Upper lobe of right lung (tissue), 1 donor: ENCODE measurements around the gene SEMA3B. TPM values are rescaled to one million over a fixed set of nuclear protein-coding genes. Genes with fewer than 3 reads are reported as not detected.
"Not testable (repeated sequence)": the region's sequence is repeated elsewhere in the genome, so short reads cannot be mapped to it uniquely, and the experiment has no call there.

Experiments
- ATAC-seq: fragments of 200-7000 bp; cut with Tn5 transposase; one replicate; pipeline ENCODE4 v1.9.1; 2020; ENCODE audit warnings: mild to moderate bottlenecking, moderate library complexity
- DNase-seq: peaks from one replicate; pipeline ENCODE4 v3.0.0-alpha.2; 2020
- H3K27ac ChIP-seq: fragments of 200-600 bp; one replicate; pipeline ENCODE4 v1.8.0; 2022
- H3K27me3 ChIP-seq: fragments of 200-600 bp; one replicate; pipeline ENCODE4 v1.8.0; 2022; ENCODE audit warnings: mild to moderate bottlenecking
- H3K36me3 ChIP-seq: fragments of 200-600 bp; one replicate; pipeline ENCODE4 v1.8.0; 2022
- H3K4me1 ChIP-seq: fragments of 200-600 bp; one replicate; pipeline ENCODE4 v1.8.0; 2022
- H3K4me3 ChIP-seq: fragments of 200-600 bp; one replicate; pipeline ENCODE4 v1.8.0; 2022; ENCODE audit warnings: mild to moderate bottlenecking
- H3K9me3 ChIP-seq: fragments of 200-600 bp; one replicate; pipeline ENCODE4 v1.8.0; 2022
- CTCF ChIP-seq: fragments of 200-600 bp; IDR thresholded peaks from one replicate; pipeline ENCODE4 v1.8.0; 2022; ENCODE audit warnings: antibody characterized with exemption
- intact Hi-C: fragments of 100-400 bp; cut with DNase I; formaldehyde crosslinking; loops from one replicate; pipeline ENCODE4 v1.11.0; 2022
- total RNA-seq: library from RNA; stranded (reverse); fragmentation: NEBNext Ultra II Directional; extraction: Animal tissue kit (Norgen Biotek cat#: 25700); gene quantifications from one replicate; pipeline ENCODE4 v1.2.1, GENCODE V29; 2021
- donor health status: DM: no; HTN: yes; CAD: no; lungs with severe emphysema.

SEMA3B gene
- total RNA-seq, 1 donor from 2014 or later, result 120 TPM

GRCh38 chr3:50268276-50268675, 671 bp upstream of the SEMA3B start:
- Histone ChIP-seq H3K4me1 (peaks cover 53% of the 10 kb centered on the region), H3K4me3 (peak overlapping the region; percentile 55), H3K27me3 (no peaks in the 10 kb centered on the region), H3K36me3 (no peaks in the 10 kb centered on the region), H3K9me3 (no peaks in the 10 kb centered on the region), H3K27ac (peak overlapping the region; percentile 90)
- intact Hi-C loops, result no loop called here
- DNase-seq (no peak), ATAC-seq (no peak)
- TF ChIP-seq CTCF, result no peak

- H3K27ac ChIP-seq, result peak overlapping the region; percentile 90
- no peak for TF ChIP-seq CTCF
- H3K4me1 ChIP-seq, result peaks cover 52% of the 10 kb centered on the region
- peak overlapping the region; percentile 55 for H3K4me3 ChIP-seq
- intact Hi-C loops, result no loop called here
- no peaks in the 10 kb centered on the region for H3K9me3 ChIP-seq
- DNase-seq (no peak), ATAC-seq (no peak)
- peaks cover under 1% of the 10 kb centered on the region for H3K27me3 ChIP-seq
- H3K36me3 ChIP-seq, result no peaks in the 10 kb centered on the region
Measured at GRCh38 chr3:50269460-50269859, 513 bp downstream of the SEMA3B start.

DNA sequence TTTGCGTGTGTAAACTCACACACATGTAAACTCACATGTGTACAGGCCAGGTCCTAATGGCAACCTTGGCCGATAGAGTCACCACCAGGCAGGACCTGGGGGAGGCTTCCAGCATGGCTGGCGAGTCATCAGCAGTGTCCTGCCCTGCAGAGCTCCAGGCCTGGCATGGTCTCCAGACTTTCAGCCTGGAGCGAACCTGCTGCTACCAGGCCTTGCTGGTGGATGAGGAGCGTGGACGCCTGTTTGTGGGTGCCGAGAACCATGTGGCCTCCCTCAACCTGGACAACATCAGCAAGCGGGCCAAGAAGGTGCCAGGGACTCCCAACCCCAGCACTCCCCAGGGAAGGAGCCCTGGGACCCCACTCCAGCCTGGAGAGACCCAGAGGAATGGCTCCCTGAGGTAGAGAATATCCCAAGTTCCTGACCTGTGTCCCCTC, 1.0 kb downstream of the SEMA3B start:
- H3K36me3 ChIP-seq, result no peaks in the 10 kb centered on the region
- no peaks in the 10 kb centered on the region for H3K9me3 ChIP-seq
- ATAC-seq (no peak), DNase-seq (no peak)
- peaks cover 51% of the 10 kb centered on the region for H3K4me1 ChIP-seq
- peak overlapping the region; percentile 90 for H3K27ac ChIP-seq
- no peak for TF ChIP-seq CTCF
- peak overlapping the region; percentile 55 for H3K4me3 ChIP-seq
- intact Hi-C loops, result loop anchor here (5.0 kb wide), 2 partner anchors 43 to 78 kb away; partner anchors contain the start of gene GNAT1
- peaks cover 6% of the 10 kb centered on the region for H3K27me3 ChIP-seq

DNA sequence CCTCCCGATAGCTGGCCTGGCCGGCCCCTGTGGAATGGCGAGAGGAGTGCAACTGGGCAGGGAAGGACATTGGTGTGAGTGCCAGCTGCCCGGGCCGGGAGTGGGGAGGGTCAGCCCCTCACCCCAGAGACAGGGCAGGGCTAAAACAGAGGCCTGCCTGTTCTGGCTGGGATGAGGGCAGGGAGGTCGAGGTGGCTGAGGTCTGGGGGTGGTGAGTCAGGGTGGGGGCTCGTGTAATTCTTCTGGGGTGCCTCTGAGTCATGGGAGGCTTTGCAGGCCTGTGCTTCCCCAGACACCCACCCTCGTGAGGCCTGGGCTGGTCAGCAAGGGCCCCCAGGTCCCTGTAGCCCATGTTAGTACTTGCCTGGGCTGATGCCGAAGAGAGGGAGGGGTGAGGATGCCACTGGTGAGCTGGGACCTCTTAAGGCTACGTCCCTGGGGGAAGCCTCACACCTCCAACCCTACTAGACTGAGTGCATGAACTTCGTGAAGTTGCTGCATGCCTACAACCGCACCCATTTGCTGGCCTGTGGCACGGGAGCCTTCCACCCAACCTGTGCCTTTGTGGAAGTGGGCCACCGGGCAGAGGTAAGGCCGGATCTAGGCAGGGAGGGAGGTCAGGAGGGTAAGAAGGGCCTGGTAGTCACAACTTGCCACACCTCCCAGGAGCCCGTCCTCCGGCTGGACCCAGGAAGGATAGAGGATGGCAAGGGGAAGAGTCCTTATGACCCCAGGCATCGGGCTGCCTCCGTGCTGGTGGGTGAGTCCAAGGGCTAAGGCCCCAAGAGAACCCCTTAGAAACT, 1.7 kb downstream of the SEMA3B start:
- Histone ChIP-seq H3K9me3 (no peaks in the 10 kb centered on the region), H3K36me3 (no peaks in the 10 kb centered on the region), H3K4me1 (peaks cover 44% of the 10 kb centered on the region), H3K27me3 (peaks cover 7% of the 10 kb centered on the region), H3K27ac (peak overlapping the region; percentile 90), H3K4me3 (peak overlapping the region; percentile 55)
- no peak for ATAC-seq
- intact Hi-C loops, result loop anchor here (5.0 kb wide), 2 partner anchors 43 to 78 kb away; partner anchors contain the start of gene GNAT1
- no peak for DNase-seq
- TF ChIP-seq CTCF, result no peak

GRCh38 chr3:50271314-50271936, 2.5 kb downstream of the SEMA3B start:
- Histone ChIP-seq H3K4me3 (no peak overlapping the region), H3K4me1 (peaks cover 36% of the 10 kb centered on the region), H3K9me3 (no peaks in the 10 kb centered on the region), H3K27me3 (peaks cover 7% of the 10 kb centered on the region), H3K36me3 (no peaks in the 10 kb centered on the region), H3K27ac (no peak overlapping the region)
- ATAC-seq, result no peak
- no peak for DNase-seq
- intact Hi-C loops, result loop anchor here (5.0 kb wide), 2 partner anchors 44 to 79 kb away; partner anchors contain the start of gene GNAT1
- no peak for TF ChIP-seq CTCF

- not testable (repeated sequence) for H3K9me3 ChIP-seq
Measured at GRCh38 chr3:50272538-50272910, 3.6 kb downstream of the SEMA3B start.

More at GRCh38 chr3:50272538-50272910, 3.6 kb downstream of the SEMA3B start:
- not testable (repeated sequence) for DNase-seq, H3K27ac ChIP-seq, H3K27me3 ChIP-seq, H3K4me3 ChIP-seq, ATAC-seq, H3K36me3 ChIP-seq
- intact Hi-C loops, result loop anchor here (5.0 kb wide), 2 partner anchors 45 to 80 kb away; partner anchors contain the start of gene GNAT1
- H3K4me1 ChIP-seq, result peaks cover 30% of the 10 kb centered on the region
